KMS-11 (cell line): ENCODE results near the gene WDFY2.

ENCODE experiments used
- H2AFZ ChIP-seq: fragments of 200-600 bp; sonication (generic); 2 replicates; pipeline ENCODE4 v1.6.1; 2016; ENCODE audit warnings: antibody characterized with exemption, mixed run types, low read depth
- H3K27ac ChIP-seq: fragments of 200-600 bp; sonication (generic); 2 replicates; pipeline ENCODE4 v1.6.1; 2016; ENCODE audit warnings: mild to moderate bottlenecking, mixed run types
- H3K27me3 ChIP-seq: fragments of 200-600 bp; sonication (generic); 2 replicates; pipeline ENCODE4 v1.6.1; 2017; ENCODE audit warnings: mild to moderate bottlenecking, low read depth, mixed run types, moderate library complexity; ENCODE audit not compliant: insufficient read depth
- H3K36me3 ChIP-seq: fragments of 200-600 bp; sonication (generic); 2 replicates; pipeline ENCODE4 v1.6.1; 2017; ENCODE audit warnings: mild to moderate bottlenecking, mixed run types; ENCODE audit not compliant: insufficient read depth
- H3K4me1 ChIP-seq: fragments of 200-600 bp; sonication (generic); 2 replicates; pipeline ENCODE4 v1.6.1; 2016; ENCODE audit warnings: mild to moderate bottlenecking, low read depth, mixed run types; ENCODE audit not compliant: poor library complexity, severe bottlenecking
- H3K4me2 ChIP-seq: fragments of 200-600 bp; sonication (generic); 2 replicates; pipeline ENCODE4 v1.7.0; 2016; ENCODE audit warnings: mild to moderate bottlenecking, mixed run types
- H3K4me3 ChIP-seq: fragments of 200-600 bp; sonication (generic); IDR thresholded peaks from 2 replicates; pipeline ENCODE4 v1.6.1; 2017; ENCODE audit warnings: low read depth, low read length, mixed read lengths; ENCODE audit not compliant: insufficient read depth
- H3K79me2 ChIP-seq: fragments of 200-600 bp; sonication (generic); 2 replicates; pipeline ENCODE4 v1.6.1; 2016; ENCODE audit warnings: low read depth, mixed run types; ENCODE audit not compliant: insufficient read depth
- H3K9ac ChIP-seq: fragments of 200-600 bp; sonication (generic); 2 replicates; pipeline ENCODE4 v1.6.1; 2016; ENCODE audit warnings: mild to moderate bottlenecking, mixed run types
- H4K20me1 ChIP-seq: fragments of 200-600 bp; sonication (generic); 2 replicates; pipeline ENCODE4 v1.6.1; 2016; ENCODE audit warnings: mild to moderate bottlenecking, mixed run types; ENCODE audit not compliant: insufficient read depth
- TF ChIP-seq, protein P1 (sequence below): fragments of 200-600 bp; sonication (generic); conservative IDR thresholded peaks from 2 replicates; pipeline ENCODE4 v1.6.1; 2017; ENCODE audit warnings: low read depth, mild to moderate bottlenecking, antibody characterized with exemption, low read length, moderate library complexity, mixed read lengths

Gene WDFY2

DNA sequence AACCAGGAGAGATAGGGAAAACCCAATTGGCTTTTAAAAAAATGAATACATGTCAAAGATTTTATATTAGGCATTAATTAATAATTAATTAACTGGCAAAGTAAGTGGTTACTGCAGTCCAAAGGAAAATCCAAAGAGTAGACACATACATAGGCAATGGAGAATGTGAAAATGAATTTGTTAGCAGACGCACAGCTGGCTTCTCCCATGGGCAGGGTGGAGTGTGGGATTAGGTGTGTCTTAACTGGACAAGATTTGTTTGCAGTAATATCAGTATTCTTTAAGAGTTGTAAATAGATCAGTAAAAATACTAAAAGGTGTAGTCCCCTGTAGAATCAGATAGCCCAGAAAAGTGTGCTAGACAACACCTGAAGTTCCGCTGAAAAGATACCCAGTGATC is 161.0 kb downstream of the WDFY2 start:
- Histone ChIP-seq H3K4me1 (no peaks in the 10 kb centered on the region), H3K79me2 (no peaks in the 10 kb centered on the region), H3K9ac (no peak overlapping the region), H4K20me1 (no peaks in the 10 kb centered on the region), H3K36me3 (no peaks in the 10 kb centered on the region), H3K27me3 (no peaks in the 10 kb centered on the region), H3K4me2 (no peak overlapping the region), H2AFZ (no peak overlapping the region), H3K27ac (no peak overlapping the region), H3K4me3 (no peak overlapping the region)
- TF ChIP-seq, protein P1, sequence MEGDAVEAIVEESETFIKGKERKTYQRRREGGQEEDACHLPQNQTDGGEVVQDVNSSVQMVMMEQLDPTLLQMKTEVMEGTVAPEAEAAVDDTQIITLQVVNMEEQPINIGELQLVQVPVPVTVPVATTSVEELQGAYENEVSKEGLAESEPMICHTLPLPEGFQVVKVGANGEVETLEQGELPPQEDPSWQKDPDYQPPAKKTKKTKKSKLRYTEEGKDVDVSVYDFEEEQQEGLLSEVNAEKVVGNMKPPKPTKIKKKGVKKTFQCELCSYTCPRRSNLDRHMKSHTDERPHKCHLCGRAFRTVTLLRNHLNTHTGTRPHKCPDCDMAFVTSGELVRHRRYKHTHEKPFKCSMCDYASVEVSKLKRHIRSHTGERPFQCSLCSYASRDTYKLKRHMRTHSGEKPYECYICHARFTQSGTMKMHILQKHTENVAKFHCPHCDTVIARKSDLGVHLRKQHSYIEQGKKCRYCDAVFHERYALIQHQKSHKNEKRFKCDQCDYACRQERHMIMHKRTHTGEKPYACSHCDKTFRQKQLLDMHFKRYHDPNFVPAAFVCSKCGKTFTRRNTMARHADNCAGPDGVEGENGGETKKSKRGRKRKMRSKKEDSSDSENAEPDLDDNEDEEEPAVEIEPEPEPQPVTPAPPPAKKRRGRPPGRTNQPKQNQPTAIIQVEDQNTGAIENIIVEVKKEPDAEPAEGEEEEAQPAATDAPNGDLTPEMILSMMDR: no peak

DNA sequence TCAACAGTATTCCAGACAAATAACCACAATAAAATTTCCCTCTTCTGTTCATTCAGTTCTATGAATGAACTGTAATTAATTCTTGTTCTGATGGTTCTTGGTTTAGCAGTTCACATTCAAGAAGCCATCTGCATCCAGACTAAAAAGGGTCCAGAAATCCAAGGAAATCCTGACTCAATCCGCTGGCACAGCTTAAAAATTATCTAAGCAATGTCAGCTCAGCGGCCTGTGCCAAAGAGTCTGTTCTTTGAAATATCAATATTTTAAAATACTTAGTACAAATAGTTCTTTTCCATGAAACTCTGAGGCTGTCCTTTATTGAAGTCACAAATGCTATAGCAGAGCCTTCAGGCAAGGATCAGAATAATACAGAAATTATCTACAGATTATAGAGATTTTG is 162.5 kb downstream of the WDFY2 start:
- H3K27ac ChIP-seq: no peak overlapping the region

DNA sequence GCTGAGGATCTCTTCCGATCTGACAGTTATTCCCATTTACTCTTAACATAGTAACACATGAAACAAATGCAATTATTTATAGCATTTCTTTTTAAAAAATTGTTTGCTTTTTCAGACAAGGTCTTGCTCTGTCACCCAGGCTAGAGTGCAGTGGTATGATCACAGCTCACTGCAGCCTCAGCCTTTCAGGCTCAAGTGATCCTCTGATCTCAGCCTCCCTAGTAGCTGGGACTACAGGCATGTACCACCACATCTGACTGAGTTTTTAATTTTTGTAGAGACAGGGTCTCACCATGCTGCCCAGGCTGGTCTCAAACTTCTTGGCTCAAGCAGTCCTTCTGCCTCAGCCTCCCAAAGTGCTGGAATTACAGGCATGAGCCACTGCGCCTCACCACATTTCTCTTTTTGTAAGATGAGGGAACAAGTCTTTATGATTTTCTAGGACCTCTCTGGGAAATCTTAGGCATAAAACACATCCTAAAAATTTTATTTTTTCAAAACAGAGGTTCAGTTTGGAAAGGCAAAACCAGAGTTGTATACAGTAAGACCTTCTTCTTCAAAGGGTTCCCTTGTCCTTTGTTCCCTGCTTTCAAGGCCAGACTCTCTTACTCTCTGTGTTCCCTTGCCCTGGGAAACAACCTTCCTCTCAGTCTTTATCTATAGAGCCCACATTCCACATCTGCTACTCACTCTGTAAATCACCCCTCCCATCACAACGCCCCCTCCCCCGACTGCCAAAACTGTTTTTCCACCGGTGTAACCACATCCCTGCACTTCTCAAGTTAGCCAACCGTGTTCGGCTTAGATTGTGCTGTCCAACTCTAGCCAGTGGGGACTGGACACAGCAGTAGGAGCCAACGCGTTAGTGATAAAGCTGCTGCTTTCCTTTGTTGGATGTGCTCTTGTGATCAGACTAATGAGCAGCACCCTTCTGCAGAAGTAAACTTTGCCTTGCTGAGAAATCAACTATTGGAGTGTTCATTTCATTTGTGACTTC is 163.5 kb downstream of the WDFY2 start:
- no peaks in the 10 kb centered on the region for H4K20me1 ChIP-seq
- H3K27ac ChIP-seq: no peak overlapping the region
- no peak overlapping the region for H2AFZ ChIP-seq
- H3K79me2 ChIP-seq: no peaks in the 10 kb centered on the region
- no peaks in the 10 kb centered on the region for H3K27me3 ChIP-seq
- H3K4me1 ChIP-seq: no peaks in the 10 kb centered on the region
- H3K36me3 ChIP-seq: no peaks in the 10 kb centered on the region
- TF ChIP-seq, protein P1: no peak
- no peak overlapping the region for H3K4me3 ChIP-seq
- no peak overlapping the region for H3K9ac ChIP-seq
- no peak overlapping the region for H3K4me2 ChIP-seq

More for the DNA sequence above, 162.5 kb downstream of the WDFY2 start:
- Histone ChIP-seq H3K4me2 (no peak overlapping the region), H2AFZ (no peak overlapping the region), H3K4me3 (no peak overlapping the region), H3K36me3 (no peaks in the 10 kb centered on the region), H3K27me3 (no peaks in the 10 kb centered on the region), H3K79me2 (no peaks in the 10 kb centered on the region), H3K4me1 (no peaks in the 10 kb centered on the region), H3K9ac (no peak overlapping the region), H4K20me1 (no peaks in the 10 kb centered on the region)
- TF ChIP-seq, protein P1: no peak

DNA sequence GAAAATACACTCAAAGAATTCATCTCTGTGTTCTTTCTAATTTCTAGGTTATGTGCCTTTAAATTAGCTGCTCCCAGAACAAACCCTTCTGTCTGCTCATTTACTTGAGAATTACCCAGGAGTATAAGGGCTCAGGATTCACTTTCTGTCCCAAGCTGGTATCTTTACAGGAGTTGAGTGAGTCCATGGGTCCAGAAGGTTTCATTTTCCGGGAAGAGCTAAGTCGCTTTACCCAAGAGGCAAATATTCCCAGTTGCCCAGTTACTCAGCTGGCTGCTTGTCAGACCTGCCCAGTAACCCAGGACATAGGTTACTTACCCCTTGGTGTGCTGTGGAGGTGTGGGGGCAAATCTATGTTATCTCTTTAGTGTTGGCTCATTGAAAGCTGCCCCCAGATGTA is 172.4 kb downstream of the WDFY2 start:
- no peaks in the 10 kb centered on the region for H3K36me3 ChIP-seq
- no peaks in the 10 kb centered on the region for H4K20me1 ChIP-seq
- H3K79me2 ChIP-seq: no peaks in the 10 kb centered on the region
- no peak overlapping the region for H3K9ac ChIP-seq
- H3K4me2 ChIP-seq: no peak overlapping the region
- H3K4me3 ChIP-seq: no peak overlapping the region
- H3K27ac ChIP-seq: no peak overlapping the region
- no peaks in the 10 kb centered on the region for H3K4me1 ChIP-seq
- H2AFZ ChIP-seq: no peak overlapping the region
- TF ChIP-seq, protein P1: no peak
- no peaks in the 10 kb centered on the region for H3K27me3 ChIP-seq
